ENCODE data around the gene CD63.
A peak's percentile ranks its signal among the peaks of the same experiment; 100 is the strongest.

The CD63 gene

DNA sequence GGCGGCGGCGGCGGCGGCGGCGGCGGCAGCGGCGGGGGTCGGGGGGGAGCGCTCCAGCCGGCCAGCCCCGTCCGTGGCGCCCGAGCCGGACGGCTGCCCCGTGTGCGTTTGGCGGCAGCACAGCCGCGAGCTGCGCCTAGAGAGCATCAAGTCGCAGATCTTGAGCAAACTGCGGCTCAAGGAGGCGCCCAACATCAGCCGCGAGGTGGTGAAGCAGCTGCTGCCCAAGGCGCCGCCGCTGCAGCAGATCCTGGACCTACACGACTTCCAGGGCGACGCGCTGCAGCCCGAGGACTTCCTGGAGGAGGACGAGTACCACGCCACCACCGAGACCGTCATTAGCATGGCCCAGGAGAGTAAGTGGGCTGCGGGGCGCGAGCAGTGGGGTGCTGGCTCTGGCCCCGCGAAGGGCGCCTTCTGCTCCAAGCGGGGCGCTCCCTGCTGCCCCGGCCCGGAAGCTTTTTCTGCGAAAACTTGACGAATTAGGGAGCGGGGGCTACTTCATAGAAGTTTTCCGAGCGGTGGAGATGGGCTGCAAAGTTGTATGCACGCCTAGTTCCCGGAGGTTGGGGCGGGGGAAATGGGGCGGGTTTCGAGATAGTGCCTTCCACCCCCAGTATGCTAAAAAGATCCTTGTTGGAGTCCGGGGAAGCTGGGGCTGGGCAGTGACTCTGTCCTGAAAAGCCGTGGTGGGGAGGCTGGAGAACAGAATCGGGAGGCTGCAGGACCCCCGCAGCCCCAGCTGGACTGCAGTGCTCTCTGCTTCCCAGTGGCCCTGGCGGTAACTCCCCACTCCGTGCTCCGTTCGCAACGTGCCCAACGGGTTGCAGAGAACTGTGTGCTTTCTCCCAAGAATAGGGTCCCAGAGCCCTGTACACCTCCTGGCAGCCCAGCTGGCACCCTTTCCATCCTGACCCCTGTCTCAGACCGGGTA, 14.9 kb upstream of the CD63 start:
- peak; percentile 36 for TF ChIP-seq CTCF (IDR thresholded peaks at IDR 0.05; ENCODE audit: low read depth, low read length, missing control alignments)
- in situ Hi-C loops (cut with HindIII; ENCODE audit: low pct_ligation_motif_present, low sequenced_read_pairs), result no loop called here
- peak overlapping the region; percentile 72 for H3K4me3 ChIP-seq (ENCODE audit: low read depth, low read length)
- H3K36me3 ChIP-seq (replicated peaks), result no peaks in the 10 kb centered on the region
- DNase-seq, result peak; percentile 44
- no peak overlapping the region for H3K27ac ChIP-seq
- H3K27me3 ChIP-seq (replicated peaks), result no peaks in the 10 kb centered on the region

GRCh38 chr12:55742719-55743405, 14.1 kb upstream of the CD63 start, which contains the start of gene GDF11:
GDF11 (plus strand) TSS chr12:55743122; CDS start chr12:55743317, 195 bp downstream.
- peak; percentile 53 for DNase-seq
- H3K27me3 ChIP-seq (replicated peaks), result no peaks in the 10 kb centered on the region
- no peak for TF ChIP-seq CTCF (IDR thresholded peaks at IDR 0.05; ENCODE audit: low read depth, low read length, missing control alignments)
- no peak within 1 kb of the TSS for H3K27ac ChIP-seq
- H3K4me3 ChIP-seq (ENCODE audit: low read depth, low read length), result peak within 1 kb of the TSS; percentile 72
- in situ Hi-C loops (cut with HindIII; ENCODE audit: low pct_ligation_motif_present, low sequenced_read_pairs), result no loop called here
- H3K36me3 ChIP-seq (replicated peaks), result no peaks in the 10 kb centered on the region

DNA sequence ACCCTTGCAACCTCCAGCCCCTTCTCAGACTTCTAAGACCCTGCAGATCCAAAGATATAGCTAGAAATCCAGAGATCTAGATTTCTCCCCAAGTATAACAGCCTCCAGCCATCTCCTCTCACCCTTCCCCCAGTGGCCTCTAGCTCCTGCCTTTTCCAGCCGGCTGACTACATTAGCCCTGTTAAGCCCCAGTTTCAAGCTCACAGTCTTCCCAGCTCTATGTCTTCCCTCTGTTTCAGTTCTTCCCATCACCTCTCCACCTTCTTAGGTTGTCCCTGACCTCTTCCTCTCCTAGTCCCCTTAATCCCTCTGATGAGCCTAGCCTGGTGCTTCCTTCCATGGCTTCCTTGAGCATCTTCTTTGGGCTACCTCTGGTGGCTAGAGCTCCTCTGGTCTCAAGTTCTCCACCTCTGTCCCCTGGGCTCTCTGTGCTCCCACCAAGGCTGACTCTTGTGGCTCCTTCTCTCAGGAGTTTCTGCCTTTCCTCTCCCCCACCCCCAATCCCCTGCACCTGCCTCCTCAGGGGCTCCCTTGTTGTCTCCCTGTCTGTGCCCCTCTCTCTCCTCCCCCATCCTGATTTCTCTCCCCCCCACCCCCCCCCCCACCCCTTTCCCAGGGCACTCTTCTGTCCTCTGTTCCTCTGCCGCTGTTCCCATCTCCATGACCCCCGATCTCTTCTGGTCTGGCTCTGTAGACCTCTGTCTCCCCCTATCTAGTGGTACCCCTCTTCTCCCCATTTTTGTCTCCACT, 13.3 kb upstream of the CD63 start:
- H3K4me3 ChIP-seq (ENCODE audit: low read depth, low read length), result peak overlapping the region; percentile 72

GRCh38 chr12:55739025-55739378, 10.2 kb upstream of the CD63 start:
- no peaks in the 10 kb centered on the region for H3K27me3 ChIP-seq (replicated peaks)
- H3K27ac ChIP-seq, result no peak overlapping the region
- no peak overlapping the region for H3K4me3 ChIP-seq (ENCODE audit: low read depth, low read length)
- no peak for TF ChIP-seq CTCF (IDR thresholded peaks at IDR 0.05; ENCODE audit: low read depth, low read length, missing control alignments)
- H3K36me3 ChIP-seq (replicated peaks), result no peaks in the 10 kb centered on the region
- no peak for DNase-seq
- in situ Hi-C loops (cut with HindIII; ENCODE audit: low pct_ligation_motif_present, low sequenced_read_pairs), result no loop called here

More for the DNA sequence above, 13.3 kb upstream of the CD63 start:
- Histone ChIP-seq H3K36me3 (replicated peaks) (no peaks in the 10 kb centered on the region), H3K27ac (no peak overlapping the region), H3K27me3 (replicated peaks) (no peaks in the 10 kb centered on the region)
- no peak for DNase-seq
- in situ Hi-C loops (cut with HindIII; ENCODE audit: low pct_ligation_motif_present, low sequenced_read_pairs), result no loop called here
- no peak for TF ChIP-seq CTCF (IDR thresholded peaks at IDR 0.05; ENCODE audit: low read depth, low read length, missing control alignments)

- H3K27me3 ChIP-seq (replicated peaks), result no peaks in the 10 kb centered on the region
- H3K36me3 ChIP-seq (replicated peaks), result no peaks in the 10 kb centered on the region
- H3K4me3 ChIP-seq (ENCODE audit: low read depth, low read length), result peak overlapping the region; percentile 75
- peak; percentile 79 for DNase-seq
- TF ChIP-seq CTCF (IDR thresholded peaks at IDR 0.05; ENCODE audit: low read depth, low read length, missing control alignments), result peak; percentile 72
- peak overlapping the region; percentile 23 for H3K27ac ChIP-seq
- in situ Hi-C loops (cut with HindIII; ENCODE audit: low pct_ligation_motif_present, low sequenced_read_pairs), result no loop called here
These were observed 9.6 kb upstream of the CD63 start for GRCh38 chr12:55738123-55739024.
